Measurements from ENCODE around the gene C11orf21.

The C11orf21 gene

GRCh38 chr11:2265854-2266585 is 35.7 kb downstream of the C11orf21 start:
- peak in 1 of 10 donors; percentile 69 for DNase-seq
- intact Hi-C loops (cut with DNase I), result no loop called here

- intact Hi-C loops (cut with DNase I), result no loop called here
- peak in 2 of 10 donors; percentile 57 to 66 for DNase-seq
Observed at GRCh38 chr11:2265396-2265795, 36.3 kb downstream of the C11orf21 start.

DNA sequence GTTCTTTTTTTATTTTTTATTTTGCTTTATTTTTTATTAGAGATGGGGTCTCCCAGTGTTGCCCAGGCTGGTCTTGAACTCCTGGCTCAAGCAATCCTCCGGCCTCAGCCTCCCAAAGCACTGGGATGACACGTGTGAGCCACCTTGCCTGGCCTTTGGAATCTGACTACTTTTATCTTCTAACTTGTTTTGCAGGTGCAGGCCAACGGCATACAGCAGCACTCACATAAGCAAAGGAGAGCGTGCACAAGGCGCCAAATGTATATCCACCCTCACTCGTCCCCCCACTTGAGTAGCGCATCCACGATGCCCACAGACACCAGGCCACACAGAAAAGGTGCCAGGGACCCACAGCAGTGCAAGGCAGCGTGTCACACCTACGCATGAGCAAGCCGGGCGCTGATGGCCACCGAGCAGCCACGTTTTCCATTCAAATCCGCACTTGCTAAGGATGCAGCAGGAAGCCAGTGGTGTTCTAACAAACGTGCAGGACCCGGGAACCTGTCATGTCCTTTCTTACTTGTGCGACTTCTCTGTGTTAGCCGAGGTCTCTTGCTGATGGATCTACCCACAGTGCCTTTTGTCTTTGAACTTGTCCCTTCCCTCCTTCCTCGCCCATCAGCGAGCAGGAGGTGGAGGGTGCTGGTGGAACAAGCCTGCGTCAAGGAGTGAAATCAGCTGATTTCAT is 37.2 kb downstream of the C11orf21 start:
- DNase-seq, result peak in 1 of 10 donors; percentile 59
- intact Hi-C loops (cut with DNase I), result no loop called here

GRCh38 chr11:2263724-2264360 is 37.9 kb downstream of the C11orf21 start:
- intact Hi-C loops (cut with DNase I), result no loop called here
- peak in 2 of 10 donors; percentile 58 to 67 for DNase-seq

DNA sequence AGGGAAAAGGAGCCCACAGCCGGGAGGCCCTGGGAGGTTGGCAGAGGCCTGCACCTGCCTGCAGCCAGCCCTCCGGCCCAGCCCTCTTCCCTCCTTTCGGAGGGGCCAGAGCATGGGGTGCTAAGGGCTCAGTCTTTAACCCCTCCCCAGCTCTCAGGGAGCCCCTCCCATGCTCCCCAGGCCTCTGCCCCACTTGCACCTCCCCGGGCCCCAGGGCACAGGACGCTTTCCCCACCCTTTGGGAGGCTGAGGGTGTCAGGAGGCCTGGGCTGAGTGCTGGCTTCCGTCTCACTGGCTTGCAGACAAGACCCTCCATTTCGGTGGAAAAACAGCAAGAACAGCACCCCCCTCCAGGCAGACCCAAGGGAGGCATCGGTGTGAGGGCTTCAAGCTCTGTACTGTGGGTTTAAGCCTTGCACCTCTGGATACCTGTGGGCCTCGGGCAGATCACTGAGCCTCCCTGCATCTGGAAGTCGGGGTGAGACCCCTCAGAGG is 38.6 kb downstream of the C11orf21 start:
- peak in 1 of 10 donors; percentile 41 for DNase-seq
- intact Hi-C loops (cut with DNase I), result no loop called here

- DNase-seq, result peak in 3 of 10 donors; percentile 37 to 68 (median 60)
- intact Hi-C loops (cut with DNase I), result no loop called here
Observed at GRCh38 chr11:2262301-2263070, 39.2 kb downstream of the C11orf21 start.

DNA sequence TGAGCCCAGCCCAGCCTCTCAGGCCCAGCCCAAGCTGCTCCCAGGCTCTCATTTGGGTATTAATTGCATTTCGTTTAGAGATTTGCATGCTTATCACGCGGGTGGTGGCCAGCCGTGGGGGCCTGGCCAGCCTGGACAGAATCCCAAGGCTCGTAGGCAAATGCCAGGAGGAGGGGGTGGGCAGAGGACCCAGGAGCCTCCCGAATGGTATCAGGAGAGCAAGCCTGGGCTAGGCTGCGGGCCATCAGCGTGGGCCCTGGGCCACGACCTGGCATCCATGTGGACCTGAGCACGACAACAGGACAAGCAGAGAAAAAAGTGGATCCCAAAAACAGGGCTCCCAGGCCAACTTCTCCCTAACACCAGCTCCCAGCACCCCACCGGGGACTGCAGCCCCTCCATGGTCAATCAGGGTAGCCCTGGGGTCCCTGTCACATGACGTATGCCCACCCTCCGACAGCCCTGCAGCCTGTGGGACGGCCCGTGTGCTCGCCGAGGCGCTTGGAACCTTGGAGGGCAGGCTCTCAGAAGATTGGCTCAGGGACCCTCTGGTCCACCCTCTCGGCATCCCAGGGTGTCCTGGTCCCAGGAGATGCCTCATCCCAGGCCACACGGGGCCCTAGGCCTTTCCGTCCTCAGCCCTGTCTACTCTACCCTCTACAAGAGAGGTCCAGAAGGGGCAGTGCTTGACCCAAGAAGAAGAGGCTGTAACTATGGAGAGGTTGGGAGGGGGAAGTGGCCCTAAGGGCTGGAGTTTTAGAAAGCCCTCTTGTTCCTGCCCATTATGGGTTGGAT is 40.1 kb downstream of the C11orf21 start:
- peak in 2 of 10 donors; percentile 48 to 60 for DNase-seq

DNA sequence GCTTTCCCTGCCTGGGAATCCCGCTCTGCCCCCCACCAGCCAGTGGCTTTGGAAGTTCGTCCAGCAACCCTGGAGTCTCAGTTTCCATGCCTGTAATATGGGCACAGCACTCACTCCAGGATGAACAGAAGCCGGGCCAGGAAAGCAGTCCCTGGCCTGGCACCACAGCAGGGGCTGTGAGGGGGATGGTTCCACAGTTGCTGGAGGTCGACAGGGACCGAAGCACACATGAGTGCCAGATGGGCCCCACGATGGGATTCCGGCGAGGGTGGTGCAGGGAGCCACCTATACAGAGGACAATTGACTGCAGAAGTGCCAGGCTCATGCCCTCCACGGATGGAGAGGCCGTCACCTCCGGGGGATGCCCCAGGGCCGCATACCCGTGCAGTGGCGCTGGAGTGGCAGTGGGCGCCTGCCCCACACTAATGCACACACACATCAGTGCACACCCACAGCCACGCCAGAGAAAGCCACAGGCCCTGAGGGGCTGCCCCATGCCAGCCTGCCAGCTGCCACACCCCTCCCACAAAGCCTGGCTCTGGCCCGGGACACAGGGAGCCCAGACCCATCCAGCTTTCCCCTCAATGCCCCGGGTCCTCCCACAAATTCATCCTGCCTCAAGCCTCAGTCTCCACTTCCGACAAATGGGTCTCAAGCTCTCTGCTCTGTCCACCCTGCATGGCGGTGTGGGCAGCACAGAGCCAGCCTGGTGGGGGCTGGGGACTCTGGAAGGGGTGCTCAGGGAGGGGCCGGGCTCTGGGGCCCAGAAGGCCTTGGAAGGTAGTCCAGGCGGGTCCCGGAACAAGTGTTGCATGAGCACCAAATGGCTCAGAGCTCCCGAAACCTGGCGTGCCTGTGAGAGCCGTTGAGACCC is 41.0 kb downstream of the C11orf21 start:
- intact Hi-C loops (cut with DNase I), result no loop called here
- DNase-seq, result peak in 3 of 10 donors; percentile 47 to 71 (median 55)

More for the DNA sequence above, 40.1 kb downstream of the C11orf21 start:
- intact Hi-C loops (cut with DNase I), result no loop called here

DNA sequence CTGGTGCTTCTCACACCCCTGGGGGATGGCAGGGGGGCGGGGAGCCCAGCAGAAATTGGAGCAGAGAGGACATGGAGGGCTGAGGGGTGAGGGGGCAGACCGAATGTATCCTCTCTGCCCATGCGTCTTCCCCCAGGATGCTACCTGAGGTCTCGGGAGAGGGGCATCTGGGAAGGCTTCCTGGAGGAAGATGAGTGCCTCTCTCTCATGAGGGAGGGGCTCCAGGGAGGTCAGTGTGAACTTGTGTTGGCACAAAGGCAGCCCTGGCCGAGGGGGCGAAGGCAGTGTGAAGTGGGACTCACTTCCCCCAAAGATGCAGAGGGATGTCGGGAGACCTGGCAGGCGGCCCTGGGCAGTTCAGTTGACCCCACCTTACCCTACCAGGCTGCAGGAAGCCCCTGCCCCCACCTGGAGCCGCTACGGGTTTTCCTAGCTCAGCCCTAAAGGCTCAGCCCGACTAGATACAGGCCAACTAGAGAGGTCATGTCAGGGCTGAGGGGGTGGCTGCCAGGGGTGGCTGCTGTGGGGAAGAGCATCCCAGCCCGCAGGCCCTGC is 41.7 kb downstream of the C11orf21 start:
- DNase-seq, result peak in 1 of 10 donors; percentile 51
- intact Hi-C loops (cut with DNase I), result no loop called here

DNA sequence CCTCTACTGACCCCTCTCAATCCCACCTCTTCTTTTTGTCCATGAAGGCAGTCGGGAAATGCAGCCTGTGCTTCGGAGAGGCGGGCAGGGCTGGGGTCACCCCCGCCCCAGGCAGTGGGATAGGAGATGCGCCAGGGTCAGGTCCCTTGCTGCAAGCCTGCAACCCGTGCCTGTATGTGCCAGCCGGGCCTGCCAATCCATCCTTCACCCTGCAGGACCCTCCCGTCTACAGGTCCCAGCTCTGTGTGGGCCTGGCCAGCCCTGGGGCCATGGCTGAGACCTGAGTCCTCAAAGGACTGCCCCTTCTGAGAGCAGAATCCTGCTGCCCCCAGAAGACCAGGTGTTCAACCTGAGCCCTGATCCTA is 42.3 kb downstream of the C11orf21 start:
- peak in 1 of 10 donors; percentile 37 for DNase-seq
- intact Hi-C loops (cut with DNase I), result no loop called here

- peak in 1 of 10 donors; percentile 77 for DNase-seq
- intact Hi-C loops (cut with DNase I), result no loop called here
Observed at GRCh38 chr11:2258501-2259465, 42.9 kb downstream of the C11orf21 start.

DNA sequence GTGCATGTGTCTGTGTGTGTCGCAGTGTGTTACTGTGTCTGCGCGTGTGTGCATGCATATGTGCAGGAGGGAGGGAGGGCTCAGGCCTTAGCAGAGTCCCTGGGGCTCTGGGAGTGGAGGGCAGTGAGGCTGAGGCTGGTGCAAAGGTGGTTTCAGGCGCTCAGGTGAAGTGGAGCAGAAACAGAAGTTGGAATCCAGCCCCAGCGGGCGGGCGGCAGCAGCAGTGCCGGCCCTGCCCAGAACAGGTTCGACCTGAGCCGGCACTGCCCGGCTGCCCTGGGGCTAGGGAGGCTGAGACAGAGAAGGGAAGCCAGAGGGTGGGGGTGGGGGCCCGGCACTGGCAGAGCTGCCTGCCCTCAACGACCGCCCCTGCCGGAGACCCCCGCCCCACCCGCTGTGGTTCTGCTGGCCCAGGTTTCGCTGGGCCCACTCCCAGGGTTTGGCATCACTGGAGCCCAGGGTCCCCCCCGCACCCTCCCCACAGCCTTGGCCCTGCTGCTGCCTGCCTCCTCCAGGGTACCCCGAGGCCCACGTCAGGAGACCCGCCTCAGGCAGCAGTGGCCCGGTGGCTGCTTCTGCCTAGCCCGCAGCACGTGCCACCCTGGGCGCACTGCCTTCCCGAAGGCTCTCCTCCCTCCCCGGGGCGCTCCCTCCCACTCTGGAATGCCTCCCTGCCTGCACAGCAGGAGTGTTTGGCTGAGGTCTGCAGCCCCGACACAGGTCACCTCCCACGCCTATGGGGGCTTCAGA is 44.6 kb downstream of the C11orf21 start:
- intact Hi-C loops (cut with DNase I), result no loop called here
- DNase-seq, result peak in 3 of 10 donors; percentile 43 to 72 (median 56)

DNA sequence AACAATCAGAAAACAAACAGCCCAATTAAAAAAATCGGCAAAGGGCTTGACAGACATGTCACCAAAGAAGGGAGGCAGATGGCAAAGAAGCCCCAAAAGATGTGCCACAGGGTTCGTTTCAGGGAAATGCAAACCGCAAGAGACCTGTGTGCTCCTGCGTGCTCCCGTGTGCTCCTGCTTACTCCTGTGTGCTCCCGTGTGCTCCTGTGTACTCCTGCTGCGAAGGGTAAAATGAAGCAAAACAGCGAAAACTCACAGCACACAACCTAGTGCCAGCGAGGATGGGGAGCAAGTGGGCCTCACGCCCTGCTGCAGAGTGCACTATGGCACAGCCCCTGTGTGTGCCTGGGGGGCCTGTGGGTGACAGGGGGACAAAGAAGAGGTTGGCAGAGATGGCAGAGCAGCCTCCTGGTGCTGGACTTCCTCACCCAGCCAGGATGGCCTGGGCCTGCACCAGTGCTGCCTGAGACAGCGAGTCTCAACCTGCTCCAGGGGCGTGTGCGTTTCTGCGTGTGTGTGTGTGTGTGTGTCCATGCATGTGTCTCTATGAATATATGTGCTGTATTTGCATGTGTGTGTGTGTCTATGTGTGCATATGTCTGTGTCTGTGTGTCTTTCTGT is 45.3 kb downstream of the C11orf21 start:
- intact Hi-C loops (cut with DNase I), result no loop called here
- DNase-seq, result peak in 2 of 10 donors; percentile 48 to 63

- no peak for DNase-seq
- intact Hi-C loops (cut with DNase I), result no loop called here
Observed at GRCh38 chr11:2252018-2252417, 49.7 kb downstream of the C11orf21 start.

- peak in 1 of 10 donors; percentile 62 for DNase-seq
Observed at GRCh38 chr11:2251138-2251537, 50.6 kb downstream of the C11orf21 start.

GRCh38 chr11:2250485-2250884 is 51.2 kb downstream of the C11orf21 start:
- intact Hi-C loops (cut with DNase I), result no loop called here
- no peak for DNase-seq

More at GRCh38 chr11:2251138-2251537, 50.6 kb downstream of the C11orf21 start:
- intact Hi-C loops (cut with DNase I), result no loop called here

All from posterior cingulate gyrus (tissue), 11 donors.